ENCODE data around the gene HIVEP2.

DNA sequence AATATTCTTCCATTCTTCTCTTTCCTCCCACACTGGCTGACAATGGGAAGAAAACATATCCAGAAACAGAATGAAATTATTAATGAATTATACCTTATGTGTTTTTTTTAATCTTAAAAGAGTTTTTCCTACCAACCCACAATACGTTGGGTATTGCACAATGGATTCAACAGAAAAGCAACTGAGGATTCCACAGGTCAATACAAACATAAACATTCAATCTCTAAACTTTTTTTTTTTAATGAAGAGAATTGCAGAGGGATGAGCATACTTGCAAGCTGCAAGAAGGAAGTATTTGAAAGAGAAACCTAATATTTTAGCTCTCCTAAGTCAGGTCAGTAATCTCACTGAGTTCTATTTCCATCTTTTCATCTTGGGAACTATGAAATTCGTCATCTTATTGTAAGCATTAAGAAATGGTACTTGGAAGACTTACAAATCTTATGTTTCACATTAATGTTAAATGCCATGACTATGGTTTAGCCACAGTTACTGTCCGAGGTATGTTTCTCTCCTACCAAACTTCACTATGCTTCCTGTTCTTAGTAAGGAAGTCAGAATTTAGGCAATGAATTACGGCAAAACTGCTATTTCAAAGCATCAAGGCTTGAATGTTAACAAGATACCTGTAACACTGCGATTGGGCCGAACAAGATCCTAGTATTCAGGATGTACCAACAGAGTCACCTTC lies 100.8 kb downstream of the HIVEP2 start:
- TF ChIP-seq, protein P1, sequence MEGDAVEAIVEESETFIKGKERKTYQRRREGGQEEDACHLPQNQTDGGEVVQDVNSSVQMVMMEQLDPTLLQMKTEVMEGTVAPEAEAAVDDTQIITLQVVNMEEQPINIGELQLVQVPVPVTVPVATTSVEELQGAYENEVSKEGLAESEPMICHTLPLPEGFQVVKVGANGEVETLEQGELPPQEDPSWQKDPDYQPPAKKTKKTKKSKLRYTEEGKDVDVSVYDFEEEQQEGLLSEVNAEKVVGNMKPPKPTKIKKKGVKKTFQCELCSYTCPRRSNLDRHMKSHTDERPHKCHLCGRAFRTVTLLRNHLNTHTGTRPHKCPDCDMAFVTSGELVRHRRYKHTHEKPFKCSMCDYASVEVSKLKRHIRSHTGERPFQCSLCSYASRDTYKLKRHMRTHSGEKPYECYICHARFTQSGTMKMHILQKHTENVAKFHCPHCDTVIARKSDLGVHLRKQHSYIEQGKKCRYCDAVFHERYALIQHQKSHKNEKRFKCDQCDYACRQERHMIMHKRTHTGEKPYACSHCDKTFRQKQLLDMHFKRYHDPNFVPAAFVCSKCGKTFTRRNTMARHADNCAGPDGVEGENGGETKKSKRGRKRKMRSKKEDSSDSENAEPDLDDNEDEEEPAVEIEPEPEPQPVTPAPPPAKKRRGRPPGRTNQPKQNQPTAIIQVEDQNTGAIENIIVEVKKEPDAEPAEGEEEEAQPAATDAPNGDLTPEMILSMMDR (conservative IDR thresholded peaks at IDR 0.05; ENCODE audit: low read depth, low read length), result no peak
- TF ChIP-seq EZH2phosphoT487 (IDR thresholded peaks at IDR 0.05; ENCODE audit: borderline replicate concordance, low read length), result no peak

Data from PC-3 (cell line).